GM19372 (cell line): ENCODE measurements around the gene TMBIM6.

Experiments used
- ATAC-seq: cut with Tn5 transposase; IDR thresholded peaks from one replicate; pipeline ENCODE4 v1.9.1; 2021; ENCODE audit warnings: mild to moderate bottlenecking, low read depth, moderate library complexity; ENCODE audit not compliant: unreplicated experiment

TMBIM6 gene

DNA sequence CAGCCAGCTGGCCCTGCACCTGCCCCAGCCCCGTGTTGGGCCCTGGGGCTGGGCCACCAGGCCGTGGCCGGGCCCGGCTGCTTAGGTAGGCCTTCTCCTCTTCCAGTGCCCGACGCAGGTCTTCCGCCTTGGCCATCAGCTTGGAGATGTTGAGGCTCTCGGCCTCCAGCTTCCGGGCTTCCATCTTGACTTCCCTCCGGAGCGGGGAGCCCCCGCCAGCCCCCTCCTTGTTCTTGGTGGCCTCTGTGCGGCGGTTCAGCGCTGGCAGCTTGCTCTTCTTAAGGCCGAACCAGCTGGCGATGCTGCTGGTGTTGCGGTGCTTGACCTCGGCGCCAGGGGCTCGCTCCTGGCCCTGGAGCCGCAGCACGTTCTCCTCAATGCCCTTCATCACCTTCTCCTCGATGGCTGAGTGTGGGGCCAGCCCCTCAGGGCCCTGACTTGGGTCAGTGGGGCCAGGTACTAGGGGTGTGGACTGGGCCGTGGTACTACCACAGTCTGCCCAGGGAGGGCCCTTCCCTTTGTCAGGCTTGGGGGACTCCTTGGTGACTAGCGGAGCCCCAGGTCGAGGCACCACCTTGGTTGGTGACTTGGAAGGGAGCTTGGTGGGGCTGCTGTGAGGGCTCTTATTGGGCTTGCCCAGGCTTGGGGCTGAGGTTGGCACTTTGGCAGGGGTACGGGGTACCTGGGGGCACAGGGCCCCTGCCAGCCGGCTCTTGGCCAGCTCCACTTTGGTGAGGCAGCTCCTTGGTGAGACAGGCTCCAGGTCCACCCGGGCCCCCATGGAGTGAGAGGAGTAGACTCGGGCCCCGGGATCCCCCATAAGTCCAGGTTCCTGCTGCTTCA, 53.7 kb downstream of the TMBIM6 start:
- ATAC-seq: no peak

- ATAC-seq: no peak
Observed at GRCh38 chr12:49795654-49796105, 54.3 kb downstream of the TMBIM6 start.

GRCh38 chr12:49796155-49796554, 54.8 kb downstream of the TMBIM6 start:
- ATAC-seq: no peak

- ATAC-seq: no peak
Observed at GRCh38 chr12:49796606-49797448, 55.5 kb downstream of the TMBIM6 start.

- ATAC-seq: no peak
Observed at GRCh38 chr12:49797449-49797776, 56.1 kb downstream of the TMBIM6 start.

- no peak for ATAC-seq
Observed at GRCh38 chr12:49798248-49798647, 56.9 kb downstream of the TMBIM6 start.

- ATAC-seq: no peak
Observed at GRCh38 chr12:49798934-49799333, 57.6 kb downstream of the TMBIM6 start.

- no peak for ATAC-seq
Observed at GRCh38 chr12:49800421-49801140, 59.2 kb downstream of the TMBIM6 start.

DNA sequence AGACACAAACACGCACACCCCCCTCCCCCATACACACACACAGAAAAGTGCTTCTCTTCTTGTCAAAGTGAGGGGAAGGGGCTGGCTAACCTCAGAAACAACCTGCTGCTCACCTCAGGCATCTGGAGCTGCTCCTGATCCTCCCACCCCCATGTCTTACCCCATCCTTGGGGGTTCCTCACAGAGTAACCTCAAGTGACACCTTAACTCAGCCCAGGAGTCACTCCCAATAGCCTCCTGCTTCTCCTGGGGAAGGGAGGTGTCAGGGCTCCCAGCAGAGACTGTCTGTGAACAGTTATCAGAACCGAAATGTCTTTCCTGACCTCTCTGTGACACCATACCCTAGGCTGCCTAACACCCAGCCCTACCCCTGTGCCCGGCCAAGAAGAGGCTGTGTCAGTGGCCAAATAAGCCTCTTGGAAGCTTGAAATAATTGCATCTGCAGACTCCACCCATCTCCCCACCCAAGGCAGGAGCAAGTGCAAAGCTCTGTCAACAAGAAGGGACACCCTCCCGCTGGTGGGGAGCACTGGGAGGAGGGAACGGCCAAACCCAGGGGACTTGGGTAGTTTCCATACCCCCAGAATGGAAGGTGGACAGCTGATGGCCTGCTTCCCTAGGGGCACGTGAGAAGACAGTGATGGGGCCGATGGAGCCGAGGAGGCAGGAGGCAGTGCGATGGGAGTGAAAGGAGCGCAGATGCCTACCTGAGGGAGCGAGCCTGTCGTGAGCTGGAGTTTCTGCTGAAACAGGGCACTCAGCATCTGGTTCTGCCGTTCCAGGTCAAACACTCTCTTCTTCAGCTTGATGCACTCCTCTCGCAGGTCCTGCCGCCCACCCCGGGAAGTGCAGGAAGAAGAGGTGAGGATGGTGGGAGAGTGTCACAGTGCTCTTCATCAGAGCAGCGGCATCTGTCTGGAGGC, 60.0 kb downstream of the TMBIM6 start:
- no peak for ATAC-seq

- no peak for ATAC-seq
Observed at GRCh38 chr12:49803693-49804450, 62.5 kb downstream of the TMBIM6 start.

- no peak for ATAC-seq
Observed at GRCh38 chr12:49804821-49805220, 63.5 kb downstream of the TMBIM6 start.

DNA sequence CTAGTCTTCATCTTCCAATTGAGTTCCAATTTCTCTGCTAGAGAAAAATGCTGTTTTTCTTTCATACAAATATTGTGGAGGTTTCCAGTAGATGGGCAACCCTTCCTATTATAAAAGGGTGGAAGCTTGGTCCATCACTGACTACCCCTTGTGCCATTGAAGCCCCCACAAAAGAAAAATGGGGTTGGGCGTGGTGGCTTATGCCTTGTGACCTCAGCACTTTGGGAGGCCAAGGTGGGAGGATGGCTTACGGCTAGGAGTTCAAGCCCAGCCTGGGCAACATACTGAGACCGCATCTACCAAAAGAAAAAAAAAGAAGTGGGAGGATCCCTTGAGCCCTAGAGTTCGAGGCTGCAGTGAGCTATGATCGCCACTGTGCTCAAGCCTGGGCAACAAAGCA, 64.1 kb downstream of the TMBIM6 start:
- no peak for ATAC-seq

DNA sequence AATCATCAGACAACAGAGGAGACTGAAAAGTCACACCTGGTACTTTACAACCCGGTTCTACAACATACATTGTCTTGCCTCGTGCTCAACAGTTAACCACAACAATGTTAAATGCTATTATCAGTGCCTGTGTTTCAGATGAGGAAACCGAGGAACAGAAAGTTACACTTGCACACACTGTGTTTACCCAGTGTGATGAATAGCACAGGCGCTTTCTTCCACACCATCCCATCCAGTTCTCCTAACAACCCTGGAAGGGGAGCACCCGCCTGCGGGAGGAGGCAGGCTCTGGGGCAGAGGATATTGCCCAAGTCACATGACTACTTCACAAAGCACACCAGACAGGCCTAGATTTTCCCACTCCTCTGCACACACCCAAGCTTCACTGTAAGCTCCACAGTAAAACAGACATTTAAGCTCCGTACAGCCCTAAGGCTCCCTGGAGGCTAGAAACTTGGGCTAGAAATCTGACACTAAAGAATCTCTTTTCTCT, 65.0 kb downstream of the TMBIM6 start:
- no peak for ATAC-seq

DNA sequence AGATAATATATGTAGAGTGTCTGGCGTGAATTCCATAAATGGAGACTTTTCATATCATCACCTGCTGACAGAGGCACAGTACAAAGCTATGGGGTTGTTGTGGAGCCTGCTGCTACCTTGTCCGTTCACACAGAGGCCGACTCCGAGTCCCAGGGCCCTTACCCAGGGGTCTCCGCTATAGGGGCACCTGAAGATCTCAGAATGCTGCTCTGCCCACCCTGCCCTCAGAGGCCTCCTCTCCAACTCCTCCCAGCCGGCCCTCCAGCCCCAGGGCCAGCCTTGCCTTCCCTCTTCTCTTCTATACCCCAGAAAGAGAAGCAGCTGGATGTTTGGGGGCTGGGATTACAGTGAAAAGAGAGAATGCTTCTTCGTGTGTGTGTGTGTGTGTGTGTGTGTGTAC, 65.5 kb downstream of the TMBIM6 start:
- ATAC-seq: no peak

DNA sequence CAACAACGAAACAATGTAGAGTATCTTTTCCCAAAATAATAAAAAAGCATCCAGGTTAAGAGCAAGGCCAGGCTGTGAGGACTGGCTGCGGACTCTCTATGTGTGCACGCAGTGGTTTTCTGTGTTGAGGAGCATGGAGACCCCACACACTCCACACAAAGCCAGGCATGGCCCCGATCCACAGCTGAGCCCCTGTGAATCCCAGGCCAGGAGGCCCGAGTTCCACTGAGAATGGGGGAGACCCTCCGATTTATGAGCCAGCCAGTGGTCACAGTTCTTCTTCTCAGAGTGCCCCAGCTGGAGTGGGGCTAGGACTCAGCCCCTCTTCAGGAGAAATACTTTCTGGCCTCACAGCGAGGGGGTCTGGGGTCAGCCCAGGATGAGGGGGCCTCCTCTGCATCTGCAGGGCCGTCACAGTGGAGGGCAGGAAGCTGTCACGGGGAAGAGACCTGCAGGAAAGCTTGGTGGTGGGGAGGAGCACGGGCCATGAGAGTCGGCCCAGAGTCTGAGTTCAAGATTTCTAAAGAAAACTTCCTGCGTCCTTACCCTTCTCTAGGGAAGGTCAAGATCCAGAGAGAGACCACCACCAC, 66.7 kb downstream of the TMBIM6 start:
- ATAC-seq: no peak

- no peak for ATAC-seq
Observed at GRCh38 chr12:49808686-49809380, 67.5 kb downstream of the TMBIM6 start.

DNA sequence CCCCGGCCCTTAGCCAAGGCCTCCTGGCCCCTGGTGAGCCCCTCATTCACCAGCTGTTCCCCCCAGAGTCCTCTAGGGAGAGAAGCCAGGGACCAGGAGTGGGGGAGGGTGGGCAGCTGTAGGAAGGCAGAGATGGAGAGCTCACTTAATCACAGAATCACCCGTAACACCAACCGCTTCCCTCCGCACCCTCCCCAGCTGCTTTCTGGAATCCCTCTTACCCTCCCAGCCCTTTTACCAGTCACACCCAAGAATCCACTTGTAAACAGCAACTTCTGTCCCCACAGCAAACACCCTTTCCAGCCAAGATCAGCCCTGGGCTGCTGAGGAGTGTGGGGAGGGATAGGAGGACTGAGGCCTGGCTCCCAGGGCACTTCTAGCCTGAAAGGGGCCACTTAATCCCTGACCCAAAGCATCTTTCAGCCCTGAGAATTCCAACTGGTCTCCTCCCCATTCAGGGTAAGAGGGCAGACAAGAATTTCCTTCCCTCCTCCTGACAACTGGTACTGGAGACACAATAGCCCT, 68.1 kb downstream of the TMBIM6 start:
- ATAC-seq: no peak

GRCh38 chr12:49809906-49810389, 68.6 kb downstream of the TMBIM6 start:
- no peak for ATAC-seq
